AG09319 (cell line): ENCODE results near the gene CPN2.

Source experiments
- DNase-seq: peaks from one replicate; pipeline ENCODE4 v3.0.0-alpha.2; 2010; ENCODE audit warnings: low read depth; ENCODE audit errors: extremely low read depth
- TF ChIP-seq, protein P1 (sequence below): IDR thresholded peaks from 2 replicates; pipeline ENCODE4 v1.5.1; 2011; ENCODE audit warnings: low read depth, mild to moderate bottlenecking, inconsistent platforms, low read length, moderate library complexity

Gene CPN2

GRCh38 chr3:194336601-194337355 lies 14.3 kb downstream of the CPN2 start:
- TF ChIP-seq, protein P1, sequence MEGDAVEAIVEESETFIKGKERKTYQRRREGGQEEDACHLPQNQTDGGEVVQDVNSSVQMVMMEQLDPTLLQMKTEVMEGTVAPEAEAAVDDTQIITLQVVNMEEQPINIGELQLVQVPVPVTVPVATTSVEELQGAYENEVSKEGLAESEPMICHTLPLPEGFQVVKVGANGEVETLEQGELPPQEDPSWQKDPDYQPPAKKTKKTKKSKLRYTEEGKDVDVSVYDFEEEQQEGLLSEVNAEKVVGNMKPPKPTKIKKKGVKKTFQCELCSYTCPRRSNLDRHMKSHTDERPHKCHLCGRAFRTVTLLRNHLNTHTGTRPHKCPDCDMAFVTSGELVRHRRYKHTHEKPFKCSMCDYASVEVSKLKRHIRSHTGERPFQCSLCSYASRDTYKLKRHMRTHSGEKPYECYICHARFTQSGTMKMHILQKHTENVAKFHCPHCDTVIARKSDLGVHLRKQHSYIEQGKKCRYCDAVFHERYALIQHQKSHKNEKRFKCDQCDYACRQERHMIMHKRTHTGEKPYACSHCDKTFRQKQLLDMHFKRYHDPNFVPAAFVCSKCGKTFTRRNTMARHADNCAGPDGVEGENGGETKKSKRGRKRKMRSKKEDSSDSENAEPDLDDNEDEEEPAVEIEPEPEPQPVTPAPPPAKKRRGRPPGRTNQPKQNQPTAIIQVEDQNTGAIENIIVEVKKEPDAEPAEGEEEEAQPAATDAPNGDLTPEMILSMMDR, result no peak
- no peak for DNase-seq

DNA sequence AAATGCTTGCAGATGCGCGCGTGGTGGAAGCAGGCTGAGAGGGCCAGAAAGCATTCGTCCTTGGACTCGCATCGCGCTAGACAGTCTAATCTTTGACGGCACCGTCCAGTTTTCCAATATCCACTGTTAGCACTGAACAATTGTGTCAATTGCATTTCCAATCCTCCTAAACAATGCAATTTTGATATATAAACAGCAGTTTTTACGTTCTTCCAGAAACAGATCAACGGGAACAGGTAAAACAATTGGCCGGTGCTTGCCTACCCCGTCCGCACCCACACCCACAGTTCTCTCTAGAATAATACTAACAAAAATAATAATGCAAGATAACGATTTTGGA lies 17.2 kb downstream of the CPN2 start:
- TF ChIP-seq, protein P1, result no peak
- DNase-seq, result no peak

- TF ChIP-seq, protein P1, result peak; percentile 97
- DNase-seq, result peak; percentile 60
Observed at GRCh38 chr3:194333212-194333980, 17.7 kb downstream of the CPN2 start.

- TF ChIP-seq, protein P1, result no peak
- DNase-seq, result no peak
Observed at GRCh38 chr3:194332858-194333211, 18.3 kb downstream of the CPN2 start.

- TF ChIP-seq, protein P1, result no peak
- DNase-seq, result peak; percentile 44
Observed at GRCh38 chr3:194330579-194330978, 20.5 kb downstream of the CPN2 start.

- TF ChIP-seq, protein P1, result no peak
Observed at GRCh38 chr3:194330160-194330559, 21.0 kb downstream of the CPN2 start.

DNA sequence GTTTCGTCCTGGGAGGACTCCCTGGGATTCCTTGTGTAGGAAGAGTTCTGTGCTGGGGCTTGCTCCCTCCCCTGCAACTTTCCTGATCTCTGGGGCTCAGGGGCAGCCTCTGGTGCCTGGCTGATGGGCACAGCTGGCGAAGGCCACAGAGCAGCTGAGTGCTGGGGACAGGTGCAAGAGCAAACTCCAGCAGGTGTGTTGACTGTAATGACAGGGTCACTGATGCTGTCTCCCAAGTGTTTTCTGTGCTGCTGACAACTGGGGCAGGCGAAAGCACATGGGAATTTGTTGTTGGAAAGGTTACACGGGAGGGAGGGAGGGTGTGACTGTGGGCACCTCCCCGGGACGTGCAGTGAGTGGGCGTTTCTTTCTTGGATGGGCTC lies 21.6 kb downstream of the CPN2 start:
- no peak for DNase-seq
- TF ChIP-seq, protein P1, result no peak

More at GRCh38 chr3:194330160-194330559, 21.0 kb downstream of the CPN2 start:
- DNase-seq, result no peak
